ENCODE data around the gene FAN1.

Gene FAN1

DNA sequence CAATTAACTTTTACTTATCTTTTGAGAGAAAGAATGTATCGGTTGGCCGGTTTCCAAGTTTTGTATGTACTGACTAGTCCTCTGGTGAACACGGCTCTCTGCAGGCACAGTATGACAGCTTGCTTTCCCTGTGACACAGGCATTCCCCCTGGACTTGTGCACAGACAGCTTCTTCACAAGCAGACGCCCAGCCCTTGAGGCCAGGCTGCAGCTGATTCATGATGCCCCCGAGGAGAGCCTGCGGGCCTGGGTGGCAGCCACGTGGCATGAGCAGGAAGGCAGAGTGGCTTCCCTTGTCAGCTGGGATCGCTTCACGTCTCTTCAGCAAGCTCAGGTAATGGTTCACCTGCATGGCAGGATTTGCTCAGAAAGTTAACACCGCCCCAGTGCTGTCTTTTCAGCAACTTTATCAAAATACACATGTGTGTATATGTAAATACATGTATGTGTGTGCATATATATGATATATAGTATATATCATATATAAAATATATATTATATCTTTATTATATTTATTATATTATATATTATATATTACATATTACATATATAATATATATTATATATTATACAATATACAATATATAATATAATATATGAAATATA, 25.5 kb downstream of the FAN1 start:
- ChIA-PET CTCF (interaction anchor here (1.2 to 2.7 kb wide), 2 partner anchors 8 to 199 kb away, joined by 3 to 10 read pairs; no protein-coding TSS in a partner anchor), POLR2A (no interaction called here)
- no peak for DNase-seq (ENCODE audit: extremely low spot score)
- TF ChIP-seq, protein P1, sequence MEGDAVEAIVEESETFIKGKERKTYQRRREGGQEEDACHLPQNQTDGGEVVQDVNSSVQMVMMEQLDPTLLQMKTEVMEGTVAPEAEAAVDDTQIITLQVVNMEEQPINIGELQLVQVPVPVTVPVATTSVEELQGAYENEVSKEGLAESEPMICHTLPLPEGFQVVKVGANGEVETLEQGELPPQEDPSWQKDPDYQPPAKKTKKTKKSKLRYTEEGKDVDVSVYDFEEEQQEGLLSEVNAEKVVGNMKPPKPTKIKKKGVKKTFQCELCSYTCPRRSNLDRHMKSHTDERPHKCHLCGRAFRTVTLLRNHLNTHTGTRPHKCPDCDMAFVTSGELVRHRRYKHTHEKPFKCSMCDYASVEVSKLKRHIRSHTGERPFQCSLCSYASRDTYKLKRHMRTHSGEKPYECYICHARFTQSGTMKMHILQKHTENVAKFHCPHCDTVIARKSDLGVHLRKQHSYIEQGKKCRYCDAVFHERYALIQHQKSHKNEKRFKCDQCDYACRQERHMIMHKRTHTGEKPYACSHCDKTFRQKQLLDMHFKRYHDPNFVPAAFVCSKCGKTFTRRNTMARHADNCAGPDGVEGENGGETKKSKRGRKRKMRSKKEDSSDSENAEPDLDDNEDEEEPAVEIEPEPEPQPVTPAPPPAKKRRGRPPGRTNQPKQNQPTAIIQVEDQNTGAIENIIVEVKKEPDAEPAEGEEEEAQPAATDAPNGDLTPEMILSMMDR (IDR thresholded peaks at IDR 0.05; ENCODE audit: control extremely low read depth, extremely low read depth, low read depth, missing control alignments): no peak

DNA sequence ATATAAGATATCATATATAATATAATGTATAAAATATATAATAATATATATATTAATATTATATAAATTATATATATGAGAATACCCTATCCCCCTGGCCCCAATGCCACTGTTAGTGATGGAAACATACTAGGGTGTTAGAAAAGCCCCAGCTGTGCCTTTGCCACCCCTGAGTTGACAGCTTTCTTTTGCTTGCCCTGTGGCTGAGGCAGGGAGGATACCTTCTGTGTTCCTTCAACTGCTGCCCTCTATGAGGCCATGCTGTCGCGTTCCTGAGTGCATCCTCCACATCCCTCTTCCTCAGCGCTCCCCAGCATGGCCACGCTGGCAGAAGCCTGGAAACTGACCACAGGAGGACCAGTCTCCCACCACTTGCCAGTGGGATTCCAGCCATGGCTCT, 26.3 kb downstream of the FAN1 start:
- DNase-seq (ENCODE audit: extremely low spot score): no peak
- TF ChIP-seq, protein P1 (IDR thresholded peaks at IDR 0.05; ENCODE audit: control extremely low read depth, extremely low read depth, low read depth, missing control alignments): no peak
- POLR2A ChIA-PET: no interaction called here
- CTCF ChIA-PET: interaction anchor here (1.8 to 2.7 kb wide), 2 partner anchors 10 to 198 kb away, joined by 8 to 10 read pairs; no protein-coding TSS in a partner anchor

DNA sequence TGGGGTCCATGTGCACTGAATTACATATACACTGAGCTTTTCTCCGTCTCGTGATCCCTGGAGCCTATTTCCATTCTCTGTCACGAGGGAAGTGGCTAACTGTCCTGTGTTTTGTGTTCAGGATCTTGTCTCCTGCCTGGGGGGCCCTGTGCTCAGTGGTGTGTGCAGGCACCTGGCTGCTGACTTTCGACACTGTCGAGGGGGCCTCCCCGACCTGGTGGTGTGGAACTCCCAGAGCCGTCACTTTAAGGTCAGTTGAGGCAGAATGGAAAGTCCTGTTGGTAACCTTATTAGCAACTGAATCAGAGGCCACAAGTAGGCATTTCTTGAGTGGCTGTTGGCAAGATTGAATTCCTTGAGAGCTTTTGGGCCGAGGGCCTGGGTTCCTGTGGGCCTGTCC, 26.7 kb downstream of the FAN1 start:
- TF ChIP-seq, protein P1 (IDR thresholded peaks at IDR 0.05; ENCODE audit: control extremely low read depth, extremely low read depth, low read depth, missing control alignments): no peak
- DNase-seq (ENCODE audit: extremely low spot score): no peak
- ChIA-PET CTCF (interaction anchor here (0.9 to 2.7 kb wide), 3 partner anchors 9 to 198 kb away, joined by 4 to 10 read pairs (median 8); no protein-coding TSS in a partner anchor), POLR2A (no interaction called here)

DNA sequence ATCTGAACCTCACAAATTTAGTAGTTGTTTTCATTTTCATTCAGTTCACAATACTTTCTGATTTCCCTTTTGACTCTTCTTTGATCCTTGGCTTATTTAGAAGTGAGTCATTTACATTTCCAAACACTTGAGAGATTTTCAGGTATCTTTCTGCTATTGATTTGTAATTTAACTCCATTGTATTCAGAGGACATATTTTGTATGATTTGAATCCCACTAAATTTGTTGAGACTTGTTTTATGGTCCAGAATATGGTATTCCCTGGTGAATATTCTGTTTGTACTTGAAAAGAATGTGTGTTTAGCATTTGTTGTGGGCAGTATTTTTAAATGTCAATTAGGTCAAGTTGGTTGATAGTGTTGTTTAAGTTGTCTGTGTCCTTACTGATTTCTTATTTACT, 29.6 kb downstream of the FAN1 start:
- no peak for DNase-seq (ENCODE audit: extremely low spot score)
- TF ChIP-seq, protein P1 (IDR thresholded peaks at IDR 0.05; ENCODE audit: control extremely low read depth, extremely low read depth, low read depth, missing control alignments): no peak
- CTCF ChIA-PET: no interaction called here
- POLR2A ChIA-PET: no interaction called here

DNA sequence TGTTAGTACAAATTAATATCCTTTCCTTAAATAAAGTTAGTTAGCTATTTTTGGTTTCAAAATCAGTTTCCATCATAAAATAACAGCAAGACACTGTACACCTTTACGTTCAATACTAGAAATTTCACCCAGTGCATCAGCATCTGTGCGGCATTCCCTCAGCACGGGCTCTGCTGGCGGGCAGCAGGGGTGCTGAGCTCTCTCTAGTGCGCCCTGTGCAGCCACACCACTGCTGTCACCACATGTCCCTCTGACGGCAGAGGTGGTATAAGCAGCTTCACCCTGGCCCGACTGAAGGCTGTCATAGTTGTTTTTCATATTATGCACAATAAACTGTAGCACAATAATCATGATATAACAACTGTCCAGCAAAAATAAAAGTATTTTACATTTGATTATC, 35.4 kb downstream of the FAN1 start:
- TF ChIP-seq, protein P1 (IDR thresholded peaks at IDR 0.05; ENCODE audit: control extremely low read depth, extremely low read depth, low read depth, missing control alignments): no peak
- no peak for DNase-seq (ENCODE audit: extremely low spot score)
- ChIA-PET POLR2A (no interaction called here), CTCF (interaction anchor here (2.0 to 2.1 kb wide), 2 partner anchors 8 to 45 kb away, joined by 5 to 8 read pairs; no protein-coding TSS in a partner anchor)

DNA sequence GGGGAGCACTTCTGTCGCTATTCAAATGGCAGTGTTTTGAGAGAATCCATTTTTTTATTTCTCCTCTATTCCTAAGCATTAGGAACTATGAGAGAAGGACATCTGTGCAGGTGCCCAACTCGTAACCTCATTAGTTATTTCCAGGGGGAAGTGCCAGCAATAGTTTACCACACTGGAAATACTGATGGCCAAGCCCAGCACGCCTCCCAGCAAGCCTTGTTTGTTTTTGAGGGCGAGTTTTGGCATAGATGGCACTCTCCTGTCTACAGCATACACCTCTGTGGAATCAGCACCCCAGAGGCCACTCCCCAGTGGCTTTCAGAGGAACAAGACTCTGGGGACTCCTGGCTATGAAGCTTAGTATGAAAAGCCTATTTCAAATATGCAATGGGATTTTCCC, 36.6 kb downstream of the FAN1 start:
- no peak for DNase-seq (ENCODE audit: extremely low spot score)
- POLR2A ChIA-PET: no interaction called here
- TF ChIP-seq, protein P1 (IDR thresholded peaks at IDR 0.05; ENCODE audit: control extremely low read depth, extremely low read depth, low read depth, missing control alignments): no peak
- CTCF ChIA-PET: interaction anchor here (2.1 kb wide), 1 partner anchor 10 kb away, joined by 8 read pairs; no protein-coding TSS in a partner anchor
